CD4-positive, alpha-beta T cell treated with Interleukin-2 at 100 ng/mL for 4 hours (primary cell): ENCODE results near the gene CCND1.
"Not testable (repeated sequence)": the region's sequence is repeated elsewhere in the genome, so short reads cannot be mapped to it uniquely, and the experiment has no call there.

Experiments used
- DNase-seq: peaks from one replicate; pipeline ENCODE4 v3.0.0-alpha.2; 2020; ENCODE audit warnings: low spot score

CCND1 gene

DNA sequence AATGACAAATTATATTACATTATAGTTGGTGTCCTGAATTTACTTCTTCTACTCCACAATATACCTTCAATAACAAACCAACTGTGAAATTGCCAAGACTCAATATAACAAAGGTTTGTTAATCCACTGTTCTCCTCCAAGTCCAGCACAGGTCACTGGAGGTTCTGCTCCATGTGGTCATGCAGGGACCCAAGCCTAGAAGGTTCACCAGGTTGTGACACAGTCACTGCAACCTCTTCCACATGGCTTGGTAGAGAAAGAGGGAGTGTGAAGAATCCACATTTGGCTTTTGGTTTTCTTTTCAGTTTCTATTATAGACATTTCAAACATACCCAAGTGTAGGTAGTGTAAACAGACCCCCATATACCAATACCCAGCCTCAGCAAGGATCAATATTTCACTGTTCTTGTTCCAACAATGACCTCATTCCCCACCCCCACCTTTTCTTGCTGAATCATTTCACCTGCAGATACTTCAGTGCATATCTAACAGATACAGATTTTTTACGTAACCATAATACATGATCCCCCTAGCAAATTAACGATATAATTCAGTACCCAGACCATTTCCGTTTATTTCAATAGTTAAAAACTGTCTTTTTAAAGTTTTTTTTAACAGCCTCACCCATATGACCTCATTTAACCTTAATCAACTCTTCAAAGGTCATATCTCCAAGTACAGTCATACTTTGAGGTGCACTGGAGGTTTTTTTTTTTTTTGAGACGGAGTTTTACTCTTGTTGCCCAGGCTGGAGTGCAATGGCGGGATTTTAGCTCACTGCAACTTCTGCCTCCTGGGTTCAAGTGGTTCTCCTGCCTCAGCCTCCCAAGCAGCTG, 48.7 kb downstream of the CCND1 start:
- DNase-seq = no peak

DNA sequence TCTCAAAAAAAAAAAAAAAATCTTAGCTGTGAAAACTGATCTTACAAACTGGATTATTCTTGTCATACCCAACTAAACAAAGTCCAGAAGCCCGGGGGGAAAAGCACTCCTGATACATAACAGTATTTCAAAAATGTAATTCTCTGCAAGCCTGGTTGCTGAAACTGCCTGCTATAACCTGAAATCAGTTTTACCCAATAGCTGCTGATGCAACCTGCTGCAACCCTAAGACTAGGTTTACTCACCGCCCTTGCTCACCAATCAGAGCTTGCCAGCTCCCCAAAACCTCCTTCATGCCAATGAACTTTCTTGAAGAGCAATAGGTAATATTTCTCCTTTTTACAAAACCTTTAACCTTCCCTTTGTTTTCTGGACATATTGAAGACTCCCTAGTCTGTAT, 50.5 kb downstream of the CCND1 start:
- DNase-seq = no peak

DNA sequence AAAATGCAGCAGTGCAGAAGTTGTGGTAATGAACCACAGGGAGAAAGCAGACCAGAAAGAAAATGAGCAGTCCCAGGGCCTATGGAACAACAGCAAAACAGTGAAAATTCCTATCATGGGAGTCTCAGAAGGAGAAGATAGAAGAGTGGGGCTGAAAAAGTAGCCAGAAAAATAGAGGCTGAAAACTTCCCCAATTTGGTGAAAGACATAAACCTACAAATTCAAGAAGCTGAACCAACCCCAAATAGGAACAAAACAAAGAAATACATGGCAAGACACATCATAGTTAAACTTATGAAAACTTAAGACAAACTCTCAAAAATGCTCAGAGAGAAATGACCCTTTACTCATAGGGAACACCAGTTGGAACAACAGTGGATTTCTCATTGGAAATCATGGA, 51.5 kb downstream of the CCND1 start:
- DNase-seq = no peak

DNA sequence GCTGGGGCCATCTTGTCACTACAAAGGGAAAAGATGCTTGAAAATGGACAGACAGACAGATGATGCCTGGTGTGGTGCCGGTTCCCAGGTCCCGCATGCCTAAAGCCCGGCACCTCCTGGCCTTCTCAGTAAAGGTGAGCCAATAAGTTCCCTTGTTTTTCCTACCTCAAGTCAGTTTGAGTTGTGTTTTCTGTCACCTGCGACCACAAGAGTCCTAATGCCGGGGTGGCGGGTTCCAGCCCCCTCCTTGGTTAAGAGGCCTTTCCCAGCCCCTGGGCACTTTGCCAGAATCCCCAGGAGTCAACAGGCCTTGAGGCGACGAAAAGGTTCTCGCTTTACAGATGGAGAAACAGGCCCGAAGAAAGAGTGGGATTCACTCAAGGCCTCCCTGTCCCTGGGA, 53.8 kb downstream of the CCND1 start:
- DNase-seq = no peak

DNA sequence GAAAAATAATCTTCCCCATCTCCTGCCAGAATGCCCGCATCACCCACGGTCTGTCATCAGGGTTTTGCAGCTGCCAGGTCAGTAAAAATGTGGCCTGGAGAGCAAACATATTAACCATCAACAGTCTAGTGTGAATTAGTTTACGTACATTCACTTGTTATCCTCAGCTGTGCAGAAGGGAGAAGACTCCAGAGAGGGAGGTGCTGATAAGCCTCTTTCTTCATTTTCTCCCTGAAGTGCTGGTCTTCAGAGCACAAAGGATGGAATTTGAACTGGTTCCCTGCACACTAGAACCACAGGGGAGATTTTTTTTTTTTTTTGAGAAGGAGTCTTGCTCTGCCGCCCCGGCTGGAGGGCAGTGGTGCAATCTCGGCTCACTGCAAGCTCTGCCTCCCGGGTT, 54.6 kb downstream of the CCND1 start:
- DNase-seq = no peak

DNA sequence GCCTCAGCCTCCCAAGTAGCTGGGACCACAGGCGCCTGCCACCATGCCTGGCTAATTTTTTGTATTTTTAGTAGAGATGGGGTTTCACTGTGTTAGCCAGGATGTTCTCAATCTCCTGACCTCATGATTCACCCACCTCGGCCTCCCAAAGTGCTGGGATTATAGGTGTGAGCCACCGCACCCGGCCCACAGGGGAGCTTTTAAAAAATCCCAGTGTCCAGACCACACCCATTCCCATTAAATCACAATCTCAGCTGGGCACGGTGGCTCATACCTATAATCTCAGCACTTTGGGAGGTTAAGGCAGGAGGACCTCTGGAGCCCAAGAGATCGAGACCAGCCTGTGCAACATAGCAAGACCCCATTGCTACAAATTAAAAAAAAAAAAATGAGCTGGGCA, 55.0 kb downstream of the CCND1 start:
- not testable (repeated sequence) for DNase-seq

DNA sequence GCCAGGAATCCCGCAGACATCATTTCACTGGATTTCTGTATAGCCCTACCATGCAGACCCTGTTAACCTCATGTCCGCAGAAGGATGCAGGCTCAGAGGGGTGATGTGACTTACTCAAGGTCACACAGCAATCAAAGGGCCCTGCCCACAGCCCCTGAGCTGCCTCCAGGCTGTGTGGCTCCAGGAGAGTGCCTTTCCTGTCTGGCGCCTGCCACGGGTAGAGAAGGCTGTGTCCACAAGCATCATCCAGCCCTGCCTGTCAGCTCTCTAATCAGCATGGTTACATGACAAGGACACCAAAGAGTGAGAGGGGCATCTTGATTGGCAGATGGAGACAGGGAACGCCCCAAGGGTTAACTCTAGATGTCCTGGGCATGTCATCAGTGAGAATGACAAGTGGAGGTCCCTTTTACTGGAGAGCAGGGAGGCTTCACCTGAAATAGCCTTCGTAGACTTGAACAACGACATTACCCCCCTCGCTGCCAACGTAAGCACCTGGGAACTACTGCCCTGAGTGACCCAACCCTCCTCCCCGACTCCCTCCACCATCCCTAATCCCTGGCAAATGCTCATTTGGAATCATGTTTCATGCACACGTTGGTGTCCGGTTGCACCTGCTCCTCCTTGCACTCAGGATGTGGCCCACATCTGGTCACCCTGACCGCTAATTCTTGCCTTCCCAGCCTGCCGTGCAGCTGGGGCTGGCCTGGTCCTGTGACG, 56.0 kb downstream of the CCND1 start:
- no peak for DNase-seq

DNA sequence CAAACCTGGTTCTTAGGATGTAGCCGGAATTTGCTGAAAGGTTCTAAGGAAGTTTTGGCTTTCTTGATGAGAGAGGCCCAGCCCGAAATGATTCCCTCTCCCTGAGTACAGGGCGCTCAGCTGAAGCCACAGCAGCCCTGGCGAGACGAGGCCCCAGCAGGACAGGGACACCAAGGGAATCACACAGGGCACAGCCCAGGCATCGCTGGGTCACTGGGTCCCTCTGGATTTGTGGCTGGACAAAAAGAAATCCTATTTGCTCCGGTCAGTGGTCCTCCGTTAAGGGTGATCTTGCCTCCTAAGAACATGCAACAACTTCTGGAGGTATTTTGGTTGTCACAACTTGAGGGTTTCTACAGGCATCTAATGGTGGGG, 56.5 kb downstream of the CCND1 start:
- DNase-seq = no peak

DNA sequence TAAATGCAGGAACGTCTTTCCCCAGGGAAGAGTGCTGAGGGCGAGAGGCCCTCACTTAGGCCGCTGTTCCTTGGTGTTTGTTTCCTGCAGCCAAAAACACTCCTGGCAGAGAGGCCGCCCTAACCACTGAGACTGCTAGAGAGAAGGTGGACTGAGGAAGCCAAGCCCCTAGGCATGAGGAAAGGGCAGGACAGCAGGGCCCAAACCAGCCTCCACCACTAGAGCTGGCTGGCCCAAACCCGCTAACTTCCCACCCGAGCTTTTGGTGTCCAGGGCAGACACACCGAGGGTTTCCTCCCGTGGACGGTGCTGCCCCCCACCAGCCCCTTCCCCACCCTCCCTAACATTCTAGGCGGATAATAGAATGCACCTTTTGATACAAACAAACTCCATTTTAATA, 56.9 kb downstream of the CCND1 start:
- no peak for DNase-seq

DNA sequence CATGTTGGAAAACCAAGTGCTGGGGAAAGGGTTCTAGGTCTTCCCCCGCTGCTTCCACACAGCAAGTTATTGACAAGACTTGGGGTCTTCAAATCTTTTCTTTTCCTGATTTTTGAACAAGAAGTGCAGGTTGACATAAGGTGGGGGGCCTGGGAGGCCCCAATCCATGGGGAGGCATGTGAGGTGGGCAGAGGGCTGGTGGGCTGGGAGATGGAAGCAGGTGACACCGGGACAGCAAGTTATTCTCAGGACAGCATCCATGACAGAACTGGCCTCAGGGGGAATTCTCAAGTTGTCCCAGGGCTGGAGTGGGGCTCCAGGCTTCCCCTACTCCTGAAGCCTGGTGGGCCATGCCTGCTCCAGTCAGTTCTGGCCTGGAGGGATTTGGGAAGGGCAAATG, 57.4 kb downstream of the CCND1 start:
- no peak for DNase-seq

DNA sequence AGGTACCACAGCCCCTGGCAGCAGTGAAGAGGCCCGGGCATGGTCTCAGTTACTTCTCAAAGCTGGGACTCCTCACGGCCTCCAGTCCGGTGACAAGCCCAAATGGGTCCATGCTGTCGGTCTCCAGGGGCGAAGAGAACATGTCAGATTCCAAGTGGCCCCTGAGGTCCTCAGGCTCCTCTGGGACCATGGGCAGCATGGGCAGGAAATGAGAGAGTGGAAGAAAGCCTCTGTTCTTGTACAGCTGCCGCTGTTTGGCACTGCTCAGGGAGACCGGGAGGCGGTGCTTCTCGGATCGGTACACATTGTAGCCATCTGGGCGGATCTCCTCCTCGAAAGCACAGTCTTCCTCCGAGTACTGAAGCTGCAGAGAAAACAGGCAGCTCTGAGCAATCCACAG, 58.3 kb downstream of the CCND1 start:
- DNase-seq = no peak

DNA sequence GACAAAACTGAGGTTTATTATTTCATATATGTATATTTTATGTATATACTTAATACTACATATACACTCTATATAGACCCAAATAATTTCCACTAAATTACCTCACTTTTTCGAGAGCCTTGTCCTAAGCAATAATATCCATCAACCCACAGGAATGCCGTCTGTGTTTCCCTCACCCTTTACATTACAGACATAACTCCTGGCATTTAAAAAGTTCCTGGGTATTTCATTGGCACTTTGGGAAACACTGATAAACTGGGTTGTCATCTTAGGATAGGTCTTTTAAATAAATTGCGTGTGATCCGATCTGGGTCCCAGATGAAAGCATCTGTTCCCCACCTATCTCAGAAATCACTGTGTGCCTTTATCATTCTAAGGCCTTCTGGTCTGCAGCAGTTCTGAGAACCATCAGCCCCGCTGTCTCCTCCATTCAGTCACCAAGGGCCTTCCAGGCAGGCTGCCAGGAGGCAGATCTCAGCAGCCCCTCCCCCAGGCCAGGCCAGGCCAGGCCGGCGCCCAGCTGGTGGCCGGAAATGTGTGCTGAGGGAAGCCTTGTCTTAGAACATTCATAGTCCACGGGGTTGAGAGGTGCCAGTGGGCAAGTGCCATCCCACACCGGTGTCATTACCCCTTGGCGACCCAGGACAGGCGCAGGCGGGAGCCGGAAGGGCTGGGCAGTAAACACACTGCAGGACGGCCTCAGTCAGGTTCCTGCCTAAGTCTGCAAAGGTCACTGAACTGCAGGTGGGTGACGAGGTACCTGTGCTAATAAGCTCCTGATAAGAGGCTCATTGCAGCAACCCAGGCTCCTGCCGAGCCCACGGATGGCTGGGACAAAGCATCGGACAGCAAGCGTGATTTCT, 59.6 kb downstream of the CCND1 start:
- no peak for DNase-seq

DNA sequence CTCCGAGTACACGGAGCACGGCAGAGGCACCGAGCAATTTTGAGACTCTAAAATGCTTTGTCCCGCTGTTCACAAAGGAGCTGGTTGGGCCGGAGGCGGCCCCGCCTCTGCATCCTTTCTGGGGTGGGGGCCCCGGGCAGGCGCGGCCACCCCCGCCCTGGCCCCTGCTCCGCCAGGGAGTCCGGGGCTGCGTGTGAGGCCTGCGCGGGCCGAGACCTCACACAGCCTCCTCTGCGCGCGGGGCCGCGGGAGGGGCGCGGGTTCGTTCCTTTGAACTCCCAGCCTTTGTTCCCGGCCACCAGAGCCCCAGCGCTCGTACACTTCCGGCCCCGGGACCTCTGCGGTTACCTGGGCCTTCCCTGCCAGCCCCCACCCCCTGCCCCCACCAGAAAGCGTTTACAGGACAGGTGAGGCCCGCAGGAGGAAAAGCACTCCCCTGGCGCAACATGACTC, 61.3 kb downstream of the CCND1 start:
- DNase-seq = no peak

DNA sequence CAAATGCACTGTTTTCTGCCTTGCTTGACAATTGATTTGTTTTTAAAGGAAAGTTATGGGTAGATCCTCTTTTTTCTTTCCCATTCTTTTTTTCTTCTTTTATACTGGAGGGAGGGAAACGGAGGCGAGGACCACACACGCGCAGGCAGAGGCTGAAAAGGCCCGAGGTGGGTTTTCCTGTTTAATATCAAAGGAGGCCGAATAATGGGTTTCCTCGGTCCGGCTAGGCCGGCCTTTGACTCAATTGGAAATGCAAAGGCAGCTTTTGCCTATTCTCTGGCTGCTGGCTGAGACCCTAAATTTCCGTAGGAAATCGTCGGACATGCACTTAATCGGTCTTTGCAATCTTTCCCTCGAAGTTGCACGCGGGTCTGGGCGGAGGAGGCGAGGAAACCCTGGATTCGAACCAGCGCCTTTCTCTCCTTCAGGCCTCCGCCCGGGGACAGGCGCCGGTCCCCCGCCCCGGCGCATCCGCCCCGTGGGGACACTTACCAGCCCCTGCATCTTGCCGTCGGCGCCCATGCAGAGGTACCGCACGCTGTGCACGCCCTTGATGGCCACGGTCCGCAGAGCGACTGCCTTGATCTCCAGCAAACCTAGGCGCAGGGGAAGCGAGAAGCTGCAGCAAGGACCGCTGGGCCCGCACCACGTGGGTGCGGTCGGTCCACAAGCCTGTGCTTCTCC, 62.0 kb downstream of the CCND1 start:
- no peak for DNase-seq

DNA sequence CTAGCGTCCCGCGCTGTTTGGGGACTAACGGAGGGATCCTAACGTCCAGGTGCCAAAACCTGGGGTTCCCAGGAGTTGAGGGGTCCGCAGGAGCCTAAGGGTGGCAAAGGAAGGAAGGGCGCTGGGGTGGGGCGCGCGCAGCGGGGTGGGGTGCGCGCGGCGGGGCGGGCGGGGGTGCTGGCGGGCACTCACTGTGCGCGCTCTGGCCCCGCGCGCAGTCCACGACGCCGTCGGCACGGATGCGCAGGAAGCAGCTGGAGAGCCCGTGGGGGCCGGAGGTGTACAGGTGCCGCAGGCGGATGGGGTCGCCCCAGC, 62.5 kb downstream of the CCND1 start:
- no peak for DNase-seq
